Chondrocyte (in vitro differentiated cells): Measurements from ENCODE around the gene P2RY8. TPM values are rescaled to one million over a fixed set of nuclear protein-coding genes. Genes with fewer than 3 reads are reported as not detected.

Experiments used
- DNase-seq: peaks from one replicate; pipeline ENCODE4 v3.0.0; 2021; ENCODE audit warnings: mixed read lengths, low spot score
- H3K27ac Mint-ChIP-seq: one replicate; pipeline ENCODE4 v1.8.0; 2021; ENCODE audit warnings: mild to moderate bottlenecking, moderate library complexity, mixed read lengths; ENCODE audit not compliant: unreplicated experiment
- H3K27me3 Mint-ChIP-seq: 2 replicates; pipeline ENCODE4 v1.8.0; 2021; ENCODE audit warnings: low read depth, mixed read lengths
- H3K36me3 Mint-ChIP-seq: 2 replicates; pipeline ENCODE4 v1.8.0; 2021; ENCODE audit warnings: low read depth, mixed read lengths
- H3K4me1 Mint-ChIP-seq: 2 replicates; pipeline ENCODE4 v1.8.0; 2021; ENCODE audit warnings: low read depth, mild to moderate bottlenecking, mixed read lengths
- H3K4me3 Mint-ChIP-seq: one replicate; pipeline ENCODE4 v1.8.0; 2021; ENCODE audit warnings: mild to moderate bottlenecking, moderate library complexity, mixed read lengths; ENCODE audit not compliant: unreplicated experiment
- H3K9me3 Mint-ChIP-seq: 2 replicates; pipeline ENCODE4 v1.8.0; 2021; ENCODE audit warnings: low read depth, mixed read lengths
- long read RNA-seq: library from polyadenylated mRNA; stranded (forward); transcript quantifications from one replicate; pipeline ENCODE4 v2.0.0, GENCODE V29; 2021
- total RNA-seq: library from RNA; stranded (reverse); gene quantifications from 3 replicates; pipeline ENCODE4 v1.2.1, GENCODE V29; 2021
- TF ChIP-seq, protein P1 (sequence below): fragments of 200-600 bp; sonication (generic); IDR thresholded peaks from 2 replicates; pipeline ENCODE4 v1.5.0; 2021; ENCODE audit warnings: antibody characterized with exemption, mild to moderate bottlenecking, moderate library complexity

The P2RY8 gene, protein sequence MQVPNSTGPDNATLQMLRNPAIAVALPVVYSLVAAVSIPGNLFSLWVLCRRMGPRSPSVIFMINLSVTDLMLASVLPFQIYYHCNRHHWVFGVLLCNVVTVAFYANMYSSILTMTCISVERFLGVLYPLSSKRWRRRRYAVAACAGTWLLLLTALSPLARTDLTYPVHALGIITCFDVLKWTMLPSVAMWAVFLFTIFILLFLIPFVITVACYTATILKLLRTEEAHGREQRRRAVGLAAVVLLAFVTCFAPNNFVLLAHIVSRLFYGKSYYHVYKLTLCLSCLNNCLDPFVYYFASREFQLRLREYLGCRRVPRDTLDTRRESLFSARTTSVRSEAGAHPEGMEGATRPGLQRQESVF
- total RNA-seq: not detected in 3 replicates
- long read RNA-seq: 0 reads

DNA sequence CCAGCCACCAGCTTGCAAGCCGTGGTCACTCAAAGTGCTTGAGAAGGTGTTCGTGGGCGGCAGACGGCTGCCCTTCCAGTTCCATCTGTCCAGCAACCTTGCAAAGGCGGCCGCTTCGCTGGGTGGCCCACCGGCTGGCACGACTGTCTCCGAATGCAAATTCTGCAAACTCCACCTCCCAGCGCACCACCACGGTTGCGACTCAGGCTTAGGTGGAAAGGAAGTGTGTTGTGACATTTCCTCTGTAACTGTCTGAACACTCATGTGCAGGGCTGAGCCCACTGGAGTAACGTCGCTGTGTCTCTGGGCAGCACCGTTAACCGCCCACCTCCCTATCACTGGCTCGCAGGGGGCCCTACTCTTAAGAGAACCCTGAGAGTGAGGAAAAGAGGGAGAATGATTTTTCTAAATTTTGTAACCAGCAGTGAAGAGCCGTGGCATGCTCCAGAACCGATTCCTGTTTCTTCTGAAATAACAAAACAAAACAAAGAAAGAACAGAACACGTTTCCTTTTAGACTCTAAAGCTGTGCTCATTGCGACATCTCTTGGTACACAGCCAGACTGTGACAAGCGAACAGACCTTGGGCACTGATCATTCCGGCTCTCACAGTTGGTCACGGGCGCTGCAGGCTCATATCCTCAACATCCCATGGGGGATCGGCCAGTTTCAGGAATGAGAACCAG lies at the start of gene P2RY8:
Gene P2RY8 (minus strand): TSS at position 155 of the 685 bp plus-strand sequence. CDS start 70,627 bp downstream, outside the sequence.
- TF ChIP-seq, protein P1, sequence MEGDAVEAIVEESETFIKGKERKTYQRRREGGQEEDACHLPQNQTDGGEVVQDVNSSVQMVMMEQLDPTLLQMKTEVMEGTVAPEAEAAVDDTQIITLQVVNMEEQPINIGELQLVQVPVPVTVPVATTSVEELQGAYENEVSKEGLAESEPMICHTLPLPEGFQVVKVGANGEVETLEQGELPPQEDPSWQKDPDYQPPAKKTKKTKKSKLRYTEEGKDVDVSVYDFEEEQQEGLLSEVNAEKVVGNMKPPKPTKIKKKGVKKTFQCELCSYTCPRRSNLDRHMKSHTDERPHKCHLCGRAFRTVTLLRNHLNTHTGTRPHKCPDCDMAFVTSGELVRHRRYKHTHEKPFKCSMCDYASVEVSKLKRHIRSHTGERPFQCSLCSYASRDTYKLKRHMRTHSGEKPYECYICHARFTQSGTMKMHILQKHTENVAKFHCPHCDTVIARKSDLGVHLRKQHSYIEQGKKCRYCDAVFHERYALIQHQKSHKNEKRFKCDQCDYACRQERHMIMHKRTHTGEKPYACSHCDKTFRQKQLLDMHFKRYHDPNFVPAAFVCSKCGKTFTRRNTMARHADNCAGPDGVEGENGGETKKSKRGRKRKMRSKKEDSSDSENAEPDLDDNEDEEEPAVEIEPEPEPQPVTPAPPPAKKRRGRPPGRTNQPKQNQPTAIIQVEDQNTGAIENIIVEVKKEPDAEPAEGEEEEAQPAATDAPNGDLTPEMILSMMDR: no peak
- no peak within 1 kb of the TSS for H3K27ac Mint-ChIP-seq
- no peak within 1 kb of the TSS for H3K4me3 Mint-ChIP-seq
- DNase-seq: peak; percentile 85
- peaks cover 6% of the 10 kb centered on the region for H3K4me1 Mint-ChIP-seq
- no peaks in the 10 kb centered on the region for H3K9me3 Mint-ChIP-seq
- H3K36me3 Mint-ChIP-seq: no peaks in the 10 kb centered on the region
- H3K27me3 Mint-ChIP-seq: no peaks in the 10 kb centered on the region

DNA sequence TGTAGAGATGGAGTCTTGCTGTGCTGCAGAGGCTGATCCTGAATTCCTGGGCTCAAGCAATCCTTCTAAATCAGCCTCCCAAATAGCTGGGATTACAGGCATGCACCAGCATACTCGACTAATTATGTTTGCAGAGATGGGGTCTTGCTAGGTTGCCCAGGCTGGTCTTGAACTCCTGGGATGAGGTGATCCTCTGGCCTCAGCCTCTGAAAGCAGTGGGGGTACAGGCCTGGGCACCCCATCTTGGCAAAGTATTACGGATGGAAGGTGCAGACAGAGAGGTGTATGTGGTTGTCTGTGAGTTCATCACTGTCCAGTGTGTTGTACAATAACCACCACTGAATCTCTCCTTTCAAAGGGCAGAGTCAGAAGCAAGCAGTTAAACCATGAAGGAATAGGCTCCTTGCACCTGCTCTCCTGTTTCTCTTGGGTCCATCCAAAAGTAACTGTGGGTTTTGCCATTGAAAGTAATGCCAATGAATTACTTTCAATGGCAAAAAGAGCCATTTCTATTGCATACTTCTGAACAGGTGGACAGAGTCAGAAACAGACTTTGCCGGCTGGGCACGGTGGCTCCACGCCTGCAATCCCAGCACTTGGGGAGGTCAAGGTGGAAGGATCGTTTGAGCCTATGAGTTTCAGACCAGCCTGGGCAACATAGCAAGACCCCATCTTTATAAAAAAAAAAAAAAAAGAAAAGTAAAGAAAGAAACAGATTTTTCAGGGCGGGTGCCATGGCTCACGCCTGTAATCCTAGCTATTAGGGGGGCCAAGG lies 47.4 kb upstream of the P2RY8 start:
- no peaks in the 10 kb centered on the region for H3K9me3 Mint-ChIP-seq

DNA sequence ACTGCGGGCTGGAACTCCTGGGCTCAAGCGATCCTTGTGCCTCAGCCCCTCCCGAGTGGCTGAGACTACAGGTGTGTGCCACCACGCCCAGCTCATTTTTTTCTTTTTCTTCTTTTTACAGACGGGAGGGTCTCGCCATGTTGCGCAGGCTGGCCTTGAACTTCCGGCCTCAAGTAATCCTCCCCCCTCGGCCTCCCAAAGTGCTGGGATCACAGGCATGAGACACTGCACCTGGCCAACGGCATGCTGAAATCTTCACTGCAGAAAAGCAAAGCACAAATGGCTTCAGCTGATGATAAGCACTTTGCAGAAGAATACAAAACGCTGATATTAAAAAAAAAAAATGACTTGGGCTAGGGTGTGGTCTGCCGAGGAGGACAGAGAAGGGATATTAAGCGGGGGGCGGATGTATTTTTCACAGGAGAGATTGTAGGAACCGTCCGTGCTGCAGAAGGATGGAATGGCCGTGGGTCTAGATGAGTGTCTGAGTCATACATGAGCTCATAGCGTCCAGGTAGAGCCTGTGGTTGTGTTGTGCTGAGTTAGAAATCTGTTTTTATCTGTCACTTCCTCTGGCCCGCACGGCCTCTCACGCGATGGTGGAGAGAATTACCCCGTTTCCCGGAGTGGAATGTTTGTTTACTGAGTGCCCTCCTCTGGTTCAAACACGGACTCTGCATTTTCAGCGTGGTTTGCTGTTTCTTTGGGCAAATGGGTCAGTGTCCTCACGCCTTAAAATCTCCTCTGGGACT lies 45.9 kb upstream of the P2RY8 start:
- Mint-ChIP-seq H3K4me3 (peak overlapping the region; percentile 19), H3K4me1 (peaks cover 8% of the 10 kb centered on the region), H3K36me3 (no peaks in the 10 kb centered on the region), H3K27ac (peak overlapping the region; percentile 57), H3K27me3 (no peaks in the 10 kb centered on the region), H3K9me3 (no peaks in the 10 kb centered on the region)
- TF ChIP-seq, protein P1: no peak
- no peak for DNase-seq

More for the DNA sequence above, 47.4 kb upstream of the P2RY8 start:
- Mint-ChIP-seq H3K36me3 (no peaks in the 10 kb centered on the region), H3K4me3 (no peak overlapping the region), H3K4me1 (peaks cover 8% of the 10 kb centered on the region), H3K27ac (no peak overlapping the region), H3K27me3 (no peaks in the 10 kb centered on the region)
- TF ChIP-seq, protein P1: no peak
- no peak for DNase-seq

DNA sequence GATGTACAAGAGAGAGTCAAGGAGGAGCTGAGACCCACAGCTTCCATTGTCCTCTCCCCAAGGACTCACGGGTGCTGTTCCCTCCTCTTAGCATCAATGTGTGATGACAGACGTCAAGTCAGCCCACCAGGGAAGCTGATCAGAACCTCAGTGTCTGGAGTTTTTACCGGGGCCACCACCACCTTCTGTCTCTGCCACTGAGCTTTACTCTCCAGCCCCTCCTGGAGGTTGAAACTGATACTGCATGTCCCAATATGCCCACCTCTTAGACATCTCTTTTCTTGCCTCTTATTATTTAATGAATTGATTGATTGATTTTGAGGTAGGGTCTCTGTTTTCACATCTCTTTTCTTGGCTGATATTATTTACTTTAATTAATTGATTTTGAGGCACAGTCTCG lies 44.1 kb upstream of the P2RY8 start:
- no peak for DNase-seq
- no peak overlapping the region for H3K4me3 Mint-ChIP-seq
- H3K9me3 Mint-ChIP-seq: no peaks in the 10 kb centered on the region
- no peaks in the 10 kb centered on the region for H3K27me3 Mint-ChIP-seq
- H3K36me3 Mint-ChIP-seq: no peaks in the 10 kb centered on the region
- H3K27ac Mint-ChIP-seq: no peak overlapping the region
- peaks cover 8% of the 10 kb centered on the region for H3K4me1 Mint-ChIP-seq
- TF ChIP-seq, protein P1: peak; percentile 85
